Measurements from ENCODE around the gene HEATR5B.

DNA sequence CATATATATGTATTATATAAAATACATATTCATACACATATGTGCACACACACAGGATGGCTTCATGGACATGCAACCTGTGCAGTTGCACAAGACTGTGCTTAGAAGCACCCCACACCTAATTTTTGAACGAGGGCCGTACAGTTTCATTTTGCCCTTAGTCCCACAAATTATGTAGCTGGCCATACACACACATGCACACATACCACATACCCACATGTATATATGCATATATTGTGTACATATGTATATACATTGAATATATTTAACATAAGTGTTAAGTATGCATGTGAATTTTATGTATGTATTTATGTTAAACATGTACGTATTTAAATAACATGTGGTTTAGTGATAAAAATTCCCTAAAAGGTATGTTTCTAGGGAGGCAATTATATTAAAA lies 18.4 kb upstream of the HEATR5B start:
- TF ChIP-seq, protein P1, sequence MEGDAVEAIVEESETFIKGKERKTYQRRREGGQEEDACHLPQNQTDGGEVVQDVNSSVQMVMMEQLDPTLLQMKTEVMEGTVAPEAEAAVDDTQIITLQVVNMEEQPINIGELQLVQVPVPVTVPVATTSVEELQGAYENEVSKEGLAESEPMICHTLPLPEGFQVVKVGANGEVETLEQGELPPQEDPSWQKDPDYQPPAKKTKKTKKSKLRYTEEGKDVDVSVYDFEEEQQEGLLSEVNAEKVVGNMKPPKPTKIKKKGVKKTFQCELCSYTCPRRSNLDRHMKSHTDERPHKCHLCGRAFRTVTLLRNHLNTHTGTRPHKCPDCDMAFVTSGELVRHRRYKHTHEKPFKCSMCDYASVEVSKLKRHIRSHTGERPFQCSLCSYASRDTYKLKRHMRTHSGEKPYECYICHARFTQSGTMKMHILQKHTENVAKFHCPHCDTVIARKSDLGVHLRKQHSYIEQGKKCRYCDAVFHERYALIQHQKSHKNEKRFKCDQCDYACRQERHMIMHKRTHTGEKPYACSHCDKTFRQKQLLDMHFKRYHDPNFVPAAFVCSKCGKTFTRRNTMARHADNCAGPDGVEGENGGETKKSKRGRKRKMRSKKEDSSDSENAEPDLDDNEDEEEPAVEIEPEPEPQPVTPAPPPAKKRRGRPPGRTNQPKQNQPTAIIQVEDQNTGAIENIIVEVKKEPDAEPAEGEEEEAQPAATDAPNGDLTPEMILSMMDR (IDR thresholded peaks at IDR 0.05), result no peak
- TF ChIP-seq EZH2 (IDR thresholded peaks at IDR 0.05; ENCODE audit: borderline replicate concordance, insufficient read depth, low read depth, low read length, poor library complexity, severe bottlenecking), result no peak
